Activated CD4-positive, alpha-beta T cell treated with anti-CD3 and anti-CD28 coated beads for 48 hours (primary cell): Measurements from ENCODE around the gene UCP3.
"Not testable (repeated sequence)": the region's sequence is repeated elsewhere in the genome, so short reads cannot be mapped to it uniquely, and the experiment has no call there.

ENCODE experiments used
- DNase-seq: peaks from one replicate; pipeline ENCODE4 v3.0.0-alpha.2; 2020

UCP3 gene

DNA sequence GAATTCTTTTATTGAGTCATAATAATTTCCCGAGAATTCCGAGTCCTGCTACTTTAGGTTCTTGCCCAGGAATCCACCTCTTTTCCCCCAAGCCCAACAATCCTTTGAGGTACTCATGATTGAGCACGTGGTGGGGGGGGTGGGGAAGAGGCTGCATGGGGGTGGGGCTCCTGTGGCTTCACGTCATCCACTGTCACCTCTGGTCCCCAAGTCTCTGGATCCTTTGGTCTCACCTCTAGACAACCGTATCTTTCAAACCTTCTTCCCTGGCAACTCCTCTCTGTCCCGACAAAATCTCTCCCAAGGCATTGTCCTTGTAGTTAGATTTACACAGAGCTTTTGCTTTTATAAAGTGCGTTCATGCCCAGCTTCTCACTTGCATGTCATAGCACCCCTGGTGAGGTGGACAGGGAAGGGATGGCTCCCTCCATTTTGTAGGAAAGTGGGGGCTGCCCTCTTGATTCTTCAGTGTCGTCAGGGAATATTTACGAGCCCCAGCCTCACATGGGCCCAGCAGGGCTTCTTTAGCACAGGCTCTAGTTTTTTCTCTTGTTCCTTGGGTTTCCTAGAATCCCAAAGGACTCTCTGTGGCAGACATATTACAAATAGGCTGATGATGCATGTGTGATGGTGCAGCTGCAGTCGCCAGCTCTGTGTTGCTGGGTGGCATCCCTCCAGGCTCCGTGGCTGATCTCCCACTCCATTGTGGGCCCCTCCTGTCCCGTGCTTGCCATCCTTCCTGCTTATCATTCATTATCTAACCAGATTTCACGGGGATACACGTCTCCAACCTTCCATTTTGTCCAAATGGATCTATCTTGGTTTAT lies 8.4 kb downstream of the UCP3 start:
- no peak for DNase-seq

DNA sequence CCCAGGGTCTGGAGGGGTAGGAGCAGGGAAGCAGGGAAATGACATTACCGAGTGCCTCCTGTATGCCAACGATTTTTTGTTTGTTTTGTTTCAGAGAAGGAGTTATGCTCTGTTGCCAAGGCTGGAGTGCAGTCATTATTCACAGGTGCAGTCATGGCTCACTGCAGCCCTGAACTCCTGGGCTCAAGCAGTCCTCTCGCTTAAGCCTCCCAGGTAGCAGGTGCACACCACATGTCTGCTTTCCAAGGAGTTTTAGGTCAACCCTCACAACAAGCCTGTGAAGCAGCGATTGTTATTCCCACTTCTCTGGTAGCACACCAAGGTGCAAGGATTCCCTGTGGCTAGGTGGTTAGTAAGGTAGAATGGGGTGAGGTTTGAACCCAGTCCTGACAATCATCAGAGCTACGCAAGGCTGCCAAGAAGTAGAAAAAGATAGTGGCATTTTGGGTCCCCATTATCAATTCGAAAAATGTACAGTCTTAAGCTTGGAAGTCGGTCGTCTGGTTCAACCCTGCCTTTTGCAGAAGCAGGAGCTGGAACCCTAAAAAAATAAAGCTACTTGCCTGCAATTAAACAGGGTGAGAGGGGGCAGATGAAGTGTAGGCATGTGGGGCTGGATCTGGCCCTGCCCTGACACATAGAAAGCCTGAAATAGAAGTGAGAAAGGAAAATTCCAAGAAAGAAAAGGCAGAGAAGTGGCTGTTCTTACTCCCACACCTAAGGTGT lies 9.1 kb downstream of the UCP3 start:
- no peak for DNase-seq

DNA sequence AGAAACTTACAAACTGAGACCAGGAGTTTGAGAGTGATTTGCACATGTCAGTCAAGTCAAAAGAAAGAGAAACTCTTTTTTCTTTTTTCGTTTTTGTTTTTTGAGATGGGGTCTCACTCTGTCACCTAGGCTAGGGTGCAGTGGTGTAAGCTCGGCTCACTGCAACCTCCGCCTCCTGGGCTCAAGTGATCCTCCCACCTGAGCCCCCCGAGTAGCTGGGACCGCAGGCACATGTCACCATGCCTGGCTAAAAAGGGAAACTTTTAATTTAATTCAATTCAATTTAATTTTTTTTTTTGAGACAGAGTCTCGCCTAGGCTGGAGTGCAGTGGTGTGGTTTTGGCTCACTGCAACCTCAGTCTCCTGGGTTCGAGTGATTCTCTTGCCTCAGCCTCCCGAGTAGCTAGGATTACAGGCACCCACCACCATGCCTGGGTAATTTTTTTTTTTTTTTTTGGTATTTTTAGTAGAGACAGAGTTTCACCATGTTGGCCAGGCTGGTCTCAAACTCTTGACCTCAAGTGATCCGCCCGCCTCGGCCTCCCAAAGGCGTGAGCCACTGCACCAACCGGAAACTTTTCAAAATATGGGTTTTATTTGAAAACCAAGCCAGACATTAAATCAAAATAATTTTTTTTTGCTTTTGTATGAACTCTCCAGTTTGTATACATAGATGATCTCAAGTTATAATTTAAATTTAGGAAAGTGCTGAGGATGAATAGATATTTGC lies 9.9 kb downstream of the UCP3 start:
- no peak for DNase-seq

DNA sequence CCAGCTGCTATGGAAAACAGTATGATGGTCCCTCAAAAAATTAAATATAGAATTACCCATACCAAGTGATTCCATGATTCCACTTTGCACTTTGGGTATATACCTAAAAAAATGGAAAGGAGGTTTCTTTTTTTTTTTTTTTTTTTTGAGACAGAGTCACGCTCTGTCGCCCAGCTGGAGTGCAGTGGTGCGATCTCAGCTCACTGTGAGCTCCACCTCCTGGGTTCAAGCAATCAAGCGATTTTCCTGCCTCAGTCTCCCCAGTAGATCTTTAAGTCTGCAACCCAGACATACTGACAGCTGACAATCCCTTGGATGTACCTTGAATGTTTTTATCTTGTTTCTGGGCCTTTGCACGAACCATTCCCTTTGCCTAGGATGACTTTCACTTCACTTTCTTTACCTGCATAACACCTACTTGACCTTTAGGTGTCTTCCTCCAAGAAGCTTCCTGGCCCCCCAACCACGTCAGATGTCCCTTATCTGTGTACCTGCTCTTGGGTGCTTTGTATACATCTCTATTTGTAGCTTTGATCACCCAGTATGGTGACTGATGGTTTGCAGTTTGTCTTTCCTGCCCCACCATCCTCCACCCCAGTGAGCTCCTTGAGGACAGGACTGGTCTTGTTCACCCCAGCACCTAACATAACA lies 11.6 kb downstream of the UCP3 start:
- no peak for DNase-seq

DNA sequence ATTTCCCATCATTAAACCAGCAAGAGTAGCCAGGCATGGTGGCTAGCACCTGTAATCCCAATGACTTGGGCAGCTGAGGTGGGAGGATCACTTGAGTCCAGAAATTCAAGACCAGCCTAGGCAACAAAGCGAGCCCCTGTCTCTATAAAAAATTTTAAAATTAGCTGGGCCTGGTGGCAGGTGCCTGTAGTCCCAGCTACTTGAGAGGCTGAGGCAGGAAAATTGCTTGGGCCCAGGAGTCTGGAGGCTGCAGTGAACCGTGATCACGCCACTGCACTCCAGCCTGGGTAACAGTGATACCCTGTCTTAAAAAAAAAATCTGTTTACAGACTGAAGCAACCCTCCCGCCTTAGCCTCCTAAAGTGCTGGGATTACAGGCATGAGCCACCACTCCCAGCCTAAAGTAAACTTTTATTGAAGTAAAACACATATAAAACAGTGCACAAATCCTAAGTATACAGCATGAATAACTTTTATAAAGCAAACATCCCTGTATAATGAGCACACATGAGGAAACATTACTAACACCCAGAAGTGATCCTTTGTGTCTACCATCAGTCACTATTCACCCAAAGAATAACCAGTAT lies 12.6 kb downstream of the UCP3 start:
- no peak for DNase-seq

DNA sequence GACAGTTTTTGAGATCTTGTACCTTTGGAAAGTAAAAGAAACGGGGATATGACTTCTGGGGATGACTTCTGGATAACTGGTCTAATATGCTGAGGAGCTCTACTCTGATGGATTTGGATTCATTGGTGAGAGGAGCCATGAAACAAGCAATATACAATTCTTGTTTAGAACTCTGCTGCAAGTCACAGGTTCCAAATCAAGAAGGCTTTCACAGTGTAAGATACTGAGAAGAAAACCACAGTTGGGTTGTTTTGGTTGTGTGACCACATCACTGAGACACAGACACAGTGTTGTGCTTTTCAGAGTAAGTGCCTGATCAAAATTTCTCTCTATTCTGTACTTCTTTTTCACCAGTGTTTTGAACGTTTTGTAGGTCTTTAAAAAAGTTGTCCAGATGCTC lies 13.2 kb downstream of the UCP3 start:
- no peak for DNase-seq

DNA sequence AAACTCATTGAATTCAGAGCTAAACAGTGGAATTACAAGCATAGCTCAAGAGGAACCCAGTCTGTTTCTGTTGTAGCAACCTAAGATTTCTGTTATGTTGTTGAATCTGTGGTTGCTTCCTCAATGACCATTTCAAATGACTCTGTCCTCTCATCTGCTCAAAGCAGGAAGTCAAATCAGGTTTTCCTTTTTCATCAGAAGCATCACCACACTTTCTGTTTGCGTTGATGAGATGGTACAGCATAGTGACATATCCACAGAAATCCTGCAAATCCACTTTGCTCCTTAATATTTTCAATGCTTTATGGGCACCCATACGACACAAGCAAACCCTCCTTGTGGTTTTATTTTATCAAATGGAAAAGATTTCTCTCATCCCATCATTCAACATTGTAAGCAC lies 13.6 kb downstream of the UCP3 start:
- no peak for DNase-seq

DNA sequence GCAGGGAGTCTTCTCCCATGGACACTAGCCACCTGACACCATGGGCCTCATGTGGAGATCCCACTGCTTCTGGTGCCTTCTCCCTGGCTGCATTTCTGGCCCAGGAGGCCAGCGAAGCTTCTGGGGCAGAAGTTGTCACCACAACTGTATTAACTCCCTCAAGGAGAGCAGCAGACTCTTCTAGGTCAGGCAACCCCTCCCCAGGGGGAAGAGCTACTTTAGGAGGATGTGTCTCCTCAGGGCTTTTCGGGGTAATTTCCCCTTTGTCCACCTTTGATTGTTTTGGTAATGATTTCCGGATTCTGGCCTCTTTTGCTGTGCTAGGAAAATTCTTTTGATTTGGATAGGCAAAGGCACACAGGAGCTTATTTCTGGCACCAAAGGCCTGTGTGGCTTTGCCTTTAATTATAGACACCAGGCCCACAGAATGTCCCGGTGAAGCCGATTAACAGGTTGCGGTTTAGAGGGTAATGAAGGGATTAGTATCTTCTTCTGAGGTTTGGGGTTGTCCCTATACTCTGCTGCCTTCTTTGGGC lies 17.3 kb downstream of the UCP3 start:
- no peak for DNase-seq

DNA sequence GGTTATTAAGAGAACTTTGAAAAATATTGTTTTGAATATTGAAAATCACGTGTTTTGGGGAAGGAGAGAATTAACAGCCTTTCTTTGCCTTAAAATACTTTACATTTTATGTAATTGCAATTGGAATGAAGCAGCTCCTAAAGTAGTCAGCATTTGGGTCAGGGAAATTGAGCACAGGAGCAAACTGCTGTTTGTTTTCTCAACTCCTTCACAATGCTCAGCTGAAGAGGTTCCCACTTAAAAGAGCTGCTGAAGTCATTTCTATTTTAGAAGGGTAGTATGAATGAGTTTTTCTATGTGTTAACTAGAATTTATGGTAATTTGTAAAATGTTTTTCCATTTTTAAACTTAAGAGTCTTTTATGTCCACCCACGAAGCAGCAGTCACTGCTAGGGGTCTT lies 18.2 kb downstream of the UCP3 start:
- no peak for DNase-seq

DNA sequence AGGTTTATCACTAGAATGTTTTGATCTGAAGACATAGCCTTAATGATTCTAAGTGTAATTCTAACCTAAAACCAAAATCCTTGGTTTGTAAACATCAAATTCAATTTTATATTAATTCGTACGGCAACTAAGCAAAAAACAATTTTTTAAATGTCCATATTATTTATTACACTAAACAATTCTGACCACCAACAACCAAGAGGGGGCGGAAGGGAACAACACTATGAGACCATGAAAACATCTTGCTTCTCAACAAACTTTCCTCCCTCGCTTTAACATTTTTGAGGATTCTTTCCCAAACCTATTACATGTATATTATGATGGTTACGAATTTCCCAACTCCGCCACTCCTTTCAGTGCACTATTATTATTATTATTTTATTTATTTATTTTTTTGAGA lies 19.7 kb downstream of the UCP3 start:
- DNase-seq = peak; percentile 4

DNA sequence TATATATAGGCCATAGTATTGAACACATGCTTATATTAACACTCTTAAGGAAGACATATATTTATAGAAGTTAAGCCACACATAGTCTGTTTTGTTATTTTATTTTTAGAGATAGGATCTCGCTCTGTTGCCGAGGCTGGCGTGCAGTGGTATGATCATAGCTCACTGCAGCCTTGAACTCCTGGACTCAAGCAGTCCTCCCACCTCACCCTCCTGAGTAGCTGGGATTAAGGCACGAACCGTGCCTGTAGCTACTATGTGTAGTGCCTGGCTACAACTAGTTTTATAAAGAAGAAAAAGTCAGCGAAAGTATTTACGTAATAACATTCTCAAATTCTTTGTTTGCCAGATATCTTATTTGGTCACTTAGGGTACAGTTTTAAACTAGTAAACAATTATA lies 20.7 kb downstream of the UCP3 start:
- no peak for DNase-seq

DNA sequence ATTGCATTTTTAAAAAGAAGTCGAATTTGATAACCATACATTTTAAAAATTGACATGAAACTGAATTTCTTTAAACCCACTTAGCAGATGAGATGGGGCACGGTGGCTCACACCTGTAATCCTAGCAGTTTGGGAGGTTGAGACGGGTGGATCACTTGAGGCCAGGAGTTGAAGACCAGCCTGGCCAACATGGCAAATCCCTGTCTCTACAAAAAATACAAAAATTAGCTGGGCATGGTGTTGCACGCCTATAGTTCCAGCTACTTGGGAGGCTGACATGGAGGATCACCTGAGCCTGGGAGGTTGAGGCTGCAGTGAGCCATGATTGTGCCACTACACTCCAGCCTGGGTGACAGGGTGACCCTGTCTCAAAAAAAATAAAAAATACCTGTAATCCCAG lies 23.2 kb downstream of the UCP3 start:
- DNase-seq = not testable (repeated sequence)

DNA sequence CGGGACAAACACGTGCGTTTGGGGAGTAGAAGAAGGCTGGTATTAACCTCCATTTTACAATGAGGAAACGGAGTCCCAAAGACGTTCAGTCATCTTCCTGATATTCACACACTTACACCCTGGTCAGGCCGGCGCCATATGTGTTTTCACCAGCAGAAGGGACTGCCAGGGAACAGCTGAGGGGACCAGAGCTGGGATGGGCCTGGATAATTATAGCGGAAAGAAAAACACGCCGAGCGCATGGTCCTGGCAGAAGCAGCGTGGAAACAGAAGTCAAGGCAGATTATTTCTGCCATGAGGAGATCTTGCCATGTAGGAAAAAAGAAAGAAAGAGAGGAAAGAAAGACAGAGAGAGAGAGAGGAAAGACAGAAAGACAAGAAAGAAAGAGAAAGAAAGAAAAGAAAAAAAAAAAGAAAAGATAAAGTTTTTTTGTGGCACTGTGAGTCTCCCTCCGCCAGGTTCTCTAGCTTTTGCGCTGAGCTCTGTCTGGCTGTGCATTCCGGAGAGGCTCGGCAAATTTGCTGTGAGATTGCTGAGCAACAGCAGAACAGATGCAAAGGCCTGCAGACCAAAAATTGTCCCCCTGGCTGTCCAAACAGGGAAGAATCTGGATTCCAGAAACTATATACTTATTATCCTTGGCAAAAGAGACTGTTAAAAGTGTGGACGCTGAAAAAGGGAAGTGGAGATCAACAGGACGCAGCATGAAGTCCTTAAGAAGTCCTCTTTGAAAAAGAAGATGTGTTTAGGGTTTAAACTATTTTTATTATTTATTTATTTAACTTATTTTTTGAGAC lies 24.9 kb downstream of the UCP3 start:
- DNase-seq = no peak

DNA sequence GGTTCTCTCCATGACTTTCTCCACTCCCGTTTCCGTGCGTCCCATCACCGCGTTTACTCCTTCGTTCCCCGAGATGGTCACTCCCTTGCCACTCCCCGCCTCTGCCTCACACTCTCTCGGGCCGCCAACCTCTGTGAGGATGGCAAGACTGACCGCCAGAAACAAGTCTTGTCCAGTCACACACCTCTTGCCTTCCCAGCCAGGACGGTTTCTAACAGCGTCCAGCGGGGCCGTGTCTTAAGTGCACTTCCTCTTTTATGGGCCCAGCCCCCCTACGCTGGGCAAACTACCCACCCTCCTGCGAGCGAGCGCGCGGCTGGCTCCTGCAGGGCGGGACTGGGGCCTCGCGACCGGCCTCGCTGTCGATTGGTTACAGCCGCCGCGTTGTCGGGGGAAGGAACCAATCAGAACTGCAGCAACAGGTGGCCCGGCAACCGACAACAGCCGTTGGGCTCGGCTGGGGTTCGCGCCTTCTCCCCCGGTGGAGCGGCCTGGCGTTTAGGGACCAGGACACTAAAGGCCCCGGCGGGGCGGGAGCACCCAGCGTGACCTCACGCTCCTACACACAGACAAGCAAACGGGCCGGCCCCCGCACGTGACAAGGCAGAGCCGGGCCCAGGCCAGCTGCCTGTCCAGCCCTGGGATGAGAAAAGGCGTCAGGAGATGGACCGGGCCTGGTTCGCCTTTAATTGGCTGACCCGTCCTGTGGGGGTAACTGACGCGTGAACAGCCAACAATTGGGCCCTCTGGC lies 25.7 kb downstream of the UCP3 start:
- DNase-seq = peak; percentile 96

DNA sequence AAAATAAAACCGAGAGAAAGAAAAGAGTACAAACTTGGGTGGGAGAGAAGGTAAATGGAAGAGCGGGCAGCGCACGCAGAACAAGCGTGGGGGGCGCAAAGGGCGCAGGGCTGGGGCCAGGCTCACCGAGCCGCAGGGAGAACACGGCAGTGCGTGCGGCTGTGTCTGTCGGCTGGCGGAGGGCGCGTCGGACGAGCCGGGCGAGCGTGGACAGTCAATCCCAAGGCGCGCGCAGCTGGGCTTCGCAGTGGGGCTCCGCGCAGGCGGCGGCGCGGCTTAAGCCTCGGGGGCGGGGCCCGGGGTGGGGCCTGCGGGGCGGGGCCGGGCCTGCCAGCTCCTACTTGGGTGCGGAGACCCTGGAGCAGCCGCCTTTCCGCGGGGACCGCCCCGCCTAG lies 26.3 kb downstream of the UCP3 start, which contains the start of gene UCP2:
UCP2 (minus strand) TSS at position 249 of the 395 bp plus-strand sequence. CDS start 4,465 bp downstream, outside the sequence.
- DNase-seq = peak; percentile 90

DNA sequence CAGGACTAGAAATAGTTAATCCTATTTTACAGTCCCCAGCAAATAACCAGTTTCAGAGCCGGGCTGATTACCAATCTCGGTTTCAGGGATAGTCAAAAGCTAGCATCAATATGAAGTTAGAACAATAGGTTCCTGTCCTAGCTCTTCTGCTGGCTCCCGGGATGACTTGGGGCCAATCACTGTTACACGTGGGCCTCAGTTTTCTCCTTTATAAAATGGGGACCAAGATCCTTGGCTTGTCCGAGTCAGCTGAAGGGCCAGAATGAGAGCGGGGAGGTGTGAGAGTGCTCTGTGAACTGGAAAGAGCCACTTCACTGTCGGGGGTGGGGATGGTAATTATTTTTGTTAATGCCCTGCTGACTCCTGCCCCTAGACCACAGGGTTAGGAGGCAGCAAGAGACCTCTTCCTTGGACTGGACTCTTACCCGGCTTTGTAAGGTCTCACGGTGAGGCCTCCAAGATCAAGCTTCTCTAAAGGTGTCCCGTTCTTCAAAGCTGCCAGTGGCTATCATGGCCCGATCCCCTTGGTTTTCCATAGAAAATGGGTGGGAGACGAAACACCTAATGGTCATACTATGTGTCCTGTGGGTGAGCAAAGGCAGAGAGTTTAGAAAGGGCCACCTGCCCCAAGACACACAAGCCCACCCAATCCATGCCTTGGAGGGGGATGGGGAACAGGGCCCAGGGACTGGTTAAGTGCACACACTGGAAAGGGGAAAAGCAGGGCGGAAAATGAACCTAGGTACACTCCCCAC lies 27.7 kb downstream of the UCP3 start:
- no peak for DNase-seq

DNA sequence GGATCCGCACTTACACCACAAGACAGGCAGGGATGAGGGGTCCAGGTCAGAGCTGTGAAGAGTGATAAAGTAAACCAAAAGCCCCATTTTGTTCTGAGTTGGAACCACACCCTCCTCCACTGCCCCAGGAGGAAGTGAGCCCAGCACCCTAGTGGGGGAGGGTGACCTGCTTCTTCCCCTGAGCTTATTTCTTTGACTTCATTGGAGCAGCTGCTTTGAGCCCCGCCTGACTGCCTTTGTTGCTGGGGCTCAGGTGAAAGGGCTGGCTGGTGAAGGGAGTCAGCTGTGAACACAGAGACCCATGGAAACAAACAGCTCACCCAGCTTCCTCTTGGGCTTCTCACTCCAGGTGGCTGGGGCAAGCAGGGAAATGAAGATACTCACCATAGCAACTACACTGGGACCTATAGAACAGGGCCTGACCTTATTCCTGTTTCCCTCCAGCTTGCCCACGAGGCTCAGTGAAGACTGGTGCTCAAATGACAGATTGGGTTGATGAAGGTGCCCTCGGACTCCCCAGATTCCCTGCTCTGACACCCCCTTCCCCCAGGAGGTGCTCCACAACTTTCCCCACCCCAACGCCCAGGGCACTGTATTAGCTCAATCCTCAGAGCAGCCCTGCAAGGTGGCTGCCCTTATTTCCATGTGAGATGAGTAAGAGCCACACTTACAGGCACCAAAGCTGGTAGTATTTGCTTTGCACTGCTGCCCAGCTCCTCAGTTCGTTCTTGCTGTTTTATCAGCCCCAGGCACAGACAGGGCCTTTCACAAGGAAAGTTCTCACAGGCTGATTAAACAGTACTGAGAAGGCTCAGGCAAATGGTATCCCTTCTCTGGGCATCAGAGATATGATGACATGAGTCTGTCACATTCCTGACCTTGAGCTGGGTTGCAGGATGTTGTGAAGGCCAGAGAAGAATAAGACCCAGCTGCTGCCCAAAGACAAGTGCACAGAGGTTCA lies 28.6 kb downstream of the UCP3 start:
- peak; percentile 74 for DNase-seq

DNA sequence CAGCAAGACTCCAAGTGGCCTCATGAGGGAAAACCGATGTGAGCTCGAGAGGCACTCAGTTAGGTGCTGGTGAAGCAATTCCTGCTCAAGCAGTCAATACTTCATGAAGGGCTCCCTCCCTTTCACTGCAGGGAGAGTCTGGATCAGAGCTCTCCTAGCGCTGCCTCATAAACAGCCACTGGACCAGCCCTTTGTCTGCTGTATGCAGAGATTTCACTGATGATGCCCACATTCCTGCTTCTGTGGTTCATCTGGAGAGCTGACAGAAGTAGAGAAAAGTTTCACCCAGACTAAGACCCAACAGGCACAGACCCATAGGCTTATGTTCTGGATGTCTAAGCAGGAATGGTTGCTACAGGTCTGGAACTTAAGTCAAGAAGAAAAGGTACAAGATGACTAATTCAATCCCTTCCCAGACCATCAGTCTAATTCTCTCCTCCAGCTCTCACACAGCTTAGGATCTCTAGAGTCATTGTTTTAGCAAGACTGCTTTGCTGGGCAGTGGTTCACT lies 30.3 kb downstream of the UCP3 start:
- DNase-seq = no peak
